GM23338 (cell line): Measurements from ENCODE around the gene OPRPN. TPM values are rescaled to one million over a fixed set of nuclear protein-coding genes. Genes with fewer than 3 reads are reported as not detected.

Experiments
- ATAC-seq: fragments of 200-7000 bp; cut with Tn5 transposase; 3 replicates; pipeline ENCODE4 v1.9.1; 2020
- DNase-seq: peaks from one replicate; pipeline ENCODE4 v3.0.0-alpha.2; 2015; ENCODE audit warnings: low spot score
- H2AFZ ChIP-seq: fragments of 200-600 bp; sonication (generic); 2 replicates; pipeline ENCODE4 v1.8.0; 2016; ENCODE audit warnings: antibody characterized with exemption, mild to moderate bottlenecking, moderate library complexity
- H3F3A ChIP-seq: fragments of 200-600 bp; sonication (generic); replicated peaks from 2 replicates; pipeline ENCODE4 v1.8.0; 2017; ENCODE audit warnings: antibody characterized with exemption, mixed run types, low read depth
- H3K27ac ChIP-seq: fragments of 200-600 bp; sonication (generic); 2 replicates; pipeline ENCODE4 v1.6.1; 2016; ENCODE audit warnings: low read depth
- H3K27me3 ChIP-seq: fragments of 200-600 bp; sonication (generic); 2 replicates; pipeline ENCODE4 v1.8.0; 2016; ENCODE audit warnings: mild to moderate bottlenecking, mixed run types, moderate library complexity; ENCODE audit not compliant: insufficient read depth
- H3K36me3 ChIP-seq: fragments of 200-600 bp; sonication (generic); 2 replicates; pipeline ENCODE4 v1.8.0; 2016; ENCODE audit warnings: mild to moderate bottlenecking; ENCODE audit not compliant: insufficient read depth
- H3K4me1 ChIP-seq: fragments of 200-600 bp; sonication (generic); 2 replicates; pipeline ENCODE4 v1.8.0; 2016; ENCODE audit warnings: mild to moderate bottlenecking, moderate library complexity; ENCODE audit not compliant: insufficient read depth
- H3K4me2 ChIP-seq: fragments of 200-600 bp; sonication (generic); 2 replicates; pipeline ENCODE4 v1.7.1; 2017; ENCODE audit warnings: mixed run types
- H3K4me3 ChIP-seq: fragments of 200-600 bp; sonication (generic); 2 replicates; pipeline ENCODE4 v1.6.1; 2016; ENCODE audit warnings: mixed run types
- H3K79me2 ChIP-seq: fragments of 200-600 bp; sonication (generic); replicated peaks from 2 replicates; pipeline ENCODE4 v1.8.0; 2017; ENCODE audit warnings: mild to moderate bottlenecking; ENCODE audit not compliant: insufficient read depth
- H3K9me2 ChIP-seq: fragments of 200-600 bp; sonication (generic); 2 replicates; pipeline ENCODE4 v1.8.0; 2017; ENCODE audit not compliant: insufficient read depth
- H4K20me1 ChIP-seq: fragments of 200-600 bp; sonication (generic); replicated peaks from 2 replicates; pipeline ENCODE4 v1.8.0; 2017; ENCODE audit warnings: mild to moderate bottlenecking; ENCODE audit not compliant: insufficient read depth
- H3K27ac Mint-ChIP-seq: 2 replicates; pipeline ENCODE4 v1.8.0; 2020; ENCODE audit warnings: inconsistent platforms, mild to moderate bottlenecking, moderate library complexity, mixed read lengths
- H3K27me3 Mint-ChIP-seq: 3 replicates; pipeline ENCODE4 v1.8.0; 2022; ENCODE audit warnings: low read depth, mild to moderate bottlenecking, moderate library complexity, mixed read lengths, inconsistent platforms; ENCODE audit not compliant: insufficient read depth, poor library complexity
- H3K36me3 Mint-ChIP-seq: 3 replicates; pipeline ENCODE4 v1.8.0; 2021; ENCODE audit warnings: low read depth, mild to moderate bottlenecking, inconsistent platforms, moderate library complexity, mixed read lengths
- H3K4me1 Mint-ChIP-seq: 3 replicates; pipeline ENCODE4 v1.8.0; 2020; ENCODE audit warnings: mild to moderate bottlenecking, inconsistent platforms, mixed read lengths
- H3K4me3 Mint-ChIP-seq: 3 replicates; pipeline ENCODE4 v1.8.0; 2021; ENCODE audit warnings: moderate library complexity, mild to moderate bottlenecking, inconsistent platforms, mixed read lengths
- H3K9me3 Mint-ChIP-seq: 3 replicates; pipeline ENCODE4 v1.8.0; 2020; ENCODE audit warnings: moderate library complexity, mild to moderate bottlenecking, inconsistent platforms, mixed read lengths
- CREB1 ChIP-seq: fragments of 250-450 bp; sonication (Bioruptor Pico); IDR thresholded peaks from 2 replicates; pipeline ENCODE4 v1.5.0; 2020; ENCODE audit warnings: low read depth, mild to moderate bottlenecking, moderate library complexity
- CTCF ChIP-seq, 2 experiments: fragments of 200-600 bp in 1 of 2; sonication (generic) in 1 of 2; conservative IDR thresholded peaks; 2 replicates each; pipeline versions ENCODE4 v1.5.1 to v1.6.1; 2016 to 2017; ENCODE audit warnings: antibody characterized with exemption in 2 of 2, low read depth in 2 of 2, mild to moderate bottlenecking in 2 of 2, moderate library complexity in 1 of 2
- ETS1 ChIP-seq: IDR thresholded peaks from 2 replicates; pipeline ENCODE4 v1.6.1; 2016; ENCODE audit warnings: antibody characterized with exemption
- EZH2 ChIP-seq: fragments of 200-600 bp; sonication (generic); IDR thresholded peaks from one replicate; pipeline ENCODE4 v1.8.0; 2017; ENCODE audit warnings: antibody characterized with exemption, mild to moderate bottlenecking, low read depth; ENCODE audit not compliant: unreplicated experiment
- EZH2phosphoT487 ChIP-seq: fragments of 200-600 bp; sonication (generic); IDR thresholded peaks from one replicate; pipeline ENCODE4 v1.8.1; 2018; ENCODE audit warnings: antibody characterized with exemption; ENCODE audit not compliant: unreplicated experiment
- JUNB ChIP-seq: IDR thresholded peaks from one replicate; pipeline ENCODE4 v1.6.1; 2016; ENCODE audit warnings: antibody characterized with exemption; ENCODE audit not compliant: unreplicated experiment
- NANOG ChIP-seq: IDR thresholded peaks from 2 replicates; pipeline ENCODE4 v1.6.1; 2016; ENCODE audit warnings: antibody characterized with exemption, borderline replicate concordance
- POLR2AphosphoS5 ChIP-seq: IDR thresholded peaks from 2 replicates; pipeline ENCODE4 v1.6.1; 2016; ENCODE audit warnings: antibody characterized with exemption, low read depth
- REST ChIP-seq: IDR thresholded peaks from one replicate; pipeline ENCODE4 v1.6.1; 2018; ENCODE audit warnings: antibody characterized with exemption; ENCODE audit not compliant: unreplicated experiment
- STAT1 ChIP-seq: IDR thresholded peaks from one replicate; pipeline ENCODE4 v1.6.1; 2016; ENCODE audit warnings: antibody characterized with exemption; ENCODE audit not compliant: unreplicated experiment
- ZNF114 ChIP-seq: fragments of 250-450 bp; sonication (Bioruptor Pico); IDR thresholded peaks from 2 replicates; pipeline ENCODE4 v1.5.0; 2020; ENCODE audit warnings: mild to moderate bottlenecking, moderate library complexity
- ZNF331 ChIP-seq: fragments of 250-450 bp; sonication (Bioruptor Pico); IDR thresholded peaks from 2 replicates; pipeline ENCODE4 v1.5.0; 2020; ENCODE audit warnings: low read depth, mild to moderate bottlenecking, moderate library complexity
- ZNF462 ChIP-seq: fragments of 250-450 bp; sonication (Bioruptor Pico); IDR thresholded peaks from 2 replicates; pipeline ENCODE4 v1.5.0; 2020; ENCODE audit warnings: mild to moderate bottlenecking, moderate library complexity
- polyA plus RNA-seq: library from polyadenylated mRNA; unstranded; fragments of >200 nt; fragmentation: Nextera tagmentation; extraction: Ambion mirVana; gene quantifications from 2 replicates; pipeline ENCODE4 v1.2.1, GENCODE V29; 2016
- total RNA-seq: library from RNA; depleted of rRNA; stranded (reverse); fragments of >200 nt; shearing (Covaris generic); gene quantifications from 2 replicates; pipeline ENCODE4 v1.2.3, GENCODE V29; 2014

The OPRPN gene
- total and polyA plus RNA-seq, 2 experiments from 2014 or later, result not detected

- no peak for TF ChIP-seq REST
- TF ChIP-seq ZNF114 (CRISPR knock-in tag), result no peak
- TF ChIP-seq NANOG, result no peak
- no peak for TF ChIP-seq ZNF331 (CRISPR knock-in tag)
- no peak for TF ChIP-seq CREB1 (CRISPR knock-in tag)
- TF ChIP-seq ZNF462 (CRISPR knock-in tag), result no peak
- no peak for TF ChIP-seq STAT1
- TF ChIP-seq ETS1, result no peak
- no peak for TF ChIP-seq JUNB
- no peak for TF ChIP-seq EZH2phosphoT487
- TF ChIP-seq EZH2, result no peak
- TF ChIP-seq POLR2AphosphoS5, result no peak
- no peak for TF ChIP-seq CTCF (conservative IDR thresholded peaks at IDR 0.05; ENCODE audit: low read depth in 2 of 2)
- Histone ChIP-seq H3K4me2 (no peak overlapping the region), H3K9me2 (no peaks in the 10 kb centered on the region), H2AFZ (no peak overlapping the region), H3K4me3 (no peak overlapping the region), H3F3A (no peaks in the 10 kb centered on the region), H3K36me3 (no peaks in the 10 kb centered on the region), H3K27me3 (no peaks in the 10 kb centered on the region), H4K20me1 (no peaks in the 10 kb centered on the region), H3K79me2 (no peaks in the 10 kb centered on the region), H3K4me1 (no peaks in the 10 kb centered on the region), H3K27ac (no peak overlapping the region)
- peaks cover 15% of the 10 kb centered on the region for H3K36me3 Mint-ChIP-seq
- H3K4me3 Mint-ChIP-seq, result no peak overlapping the region
- ATAC-seq (no peak), DNase-seq (no peak)
- H3K27me3 Mint-ChIP-seq, result peaks cover 2% of the 10 kb centered on the region
- no peak overlapping the region for H3K27ac Mint-ChIP-seq
- H3K9me3 Mint-ChIP-seq, result peaks cover under 1% of the 10 kb centered on the region
- no peaks in the 10 kb centered on the region for H3K4me1 Mint-ChIP-seq
Observed at GRCh38 chr4:70426789-70427188, 29.0 kb downstream of the OPRPN start.
